NCI-H1694 treated with DMSO at 0.1 percent for 48 hours (cell line): ENCODE data around the gene HDLBP.

Experiments
- DNase-seq: peaks from one replicate; lab custom pipeline; 2025; lab: John Stamatoyannopoulos, UW

Gene HDLBP

GRCh38 chr2:241273210-241274020, 42.1 kb downstream of the HDLBP start:
- no peak for DNase-seq

- peak; percentile 18 for DNase-seq
Observed at GRCh38 chr2:241272303-241273209, 42.9 kb downstream of the HDLBP start.

DNA sequence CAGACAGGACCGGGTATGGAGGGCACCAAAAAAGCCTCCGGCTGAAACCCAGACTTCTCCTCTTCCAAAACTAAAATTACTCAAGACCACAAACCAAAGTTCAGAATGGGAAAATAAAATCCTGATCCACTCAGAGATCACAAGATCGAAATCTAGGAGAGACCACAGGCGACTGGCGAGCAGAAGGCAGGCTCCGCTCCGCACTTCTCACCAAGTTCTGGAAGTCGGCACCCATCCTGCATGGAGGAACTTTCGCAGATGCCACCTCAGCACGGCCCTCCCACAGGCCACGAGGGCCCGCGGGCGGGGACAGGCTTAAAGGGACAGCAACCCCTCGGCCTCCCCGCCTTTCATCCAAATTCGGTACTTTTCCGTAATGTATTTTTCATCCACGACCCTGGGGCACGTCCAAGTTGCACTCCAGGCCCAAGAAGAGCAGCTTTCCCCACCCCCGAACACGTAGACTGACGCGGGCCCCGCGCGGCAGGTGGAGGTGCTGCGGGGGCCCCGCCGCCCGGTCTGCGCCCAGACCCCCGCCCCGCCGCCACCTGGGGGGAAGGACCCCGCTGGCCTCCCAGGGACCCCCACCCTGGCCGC, 43.7 kb downstream of the HDLBP start:
- no peak for DNase-seq

DNA sequence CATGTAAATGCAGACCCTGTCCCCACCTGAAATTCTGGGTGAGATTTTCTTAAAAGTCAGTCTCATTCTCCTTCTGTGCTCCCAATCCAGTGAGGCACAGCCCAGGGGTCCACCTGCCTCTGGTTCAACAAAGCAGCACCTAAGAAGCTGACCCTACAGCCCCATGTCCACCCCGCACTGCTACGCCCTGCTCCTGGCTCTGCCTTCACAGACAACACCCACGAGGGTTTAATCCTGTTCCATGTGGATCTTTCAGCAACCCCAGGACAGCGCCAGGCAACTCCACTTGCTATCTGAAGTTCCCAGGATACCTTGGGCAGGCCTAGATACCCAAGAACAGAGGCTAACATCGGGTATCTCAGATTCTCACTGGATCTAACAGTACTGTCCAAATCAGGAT, 44.9 kb downstream of the HDLBP start:
- no peak for DNase-seq

GRCh38 chr2:241269707-241270520, 45.6 kb downstream of the HDLBP start:
- DNase-seq = no peak

DNA sequence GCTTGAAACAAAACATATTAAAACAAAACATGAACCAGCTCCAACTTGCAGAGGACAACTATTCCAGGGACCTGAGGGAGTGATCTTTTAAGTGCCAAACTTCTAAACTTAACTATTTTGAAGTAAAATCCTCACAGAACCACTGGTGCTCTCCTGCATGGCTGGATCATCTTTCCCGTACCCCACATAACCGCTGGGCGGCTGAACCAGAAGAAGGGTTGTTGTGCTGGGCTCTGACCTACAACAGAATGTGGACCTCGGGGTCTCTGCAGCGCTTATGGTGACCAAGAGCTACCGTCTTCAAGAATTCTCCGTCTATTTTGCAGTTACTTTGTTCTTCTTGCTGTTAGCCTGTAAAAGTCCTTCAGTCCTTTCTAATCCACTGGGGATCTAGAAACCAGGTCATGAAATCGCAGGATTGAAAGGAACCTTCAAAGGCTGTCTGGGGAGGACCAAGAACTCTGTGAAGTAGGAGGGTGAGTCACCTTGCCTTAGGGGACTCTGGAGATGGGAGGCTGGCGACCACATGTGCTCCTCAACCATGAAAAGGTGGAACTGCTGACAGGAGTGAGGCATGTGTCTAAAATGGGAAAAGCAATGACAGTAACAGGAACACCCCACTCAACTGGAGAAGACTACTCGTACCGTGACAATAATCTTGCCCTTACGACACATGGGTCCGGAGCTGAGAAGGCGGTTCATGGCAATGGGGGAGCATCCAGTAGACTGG, 46.6 kb downstream of the HDLBP start:
- DNase-seq = no peak

DNA sequence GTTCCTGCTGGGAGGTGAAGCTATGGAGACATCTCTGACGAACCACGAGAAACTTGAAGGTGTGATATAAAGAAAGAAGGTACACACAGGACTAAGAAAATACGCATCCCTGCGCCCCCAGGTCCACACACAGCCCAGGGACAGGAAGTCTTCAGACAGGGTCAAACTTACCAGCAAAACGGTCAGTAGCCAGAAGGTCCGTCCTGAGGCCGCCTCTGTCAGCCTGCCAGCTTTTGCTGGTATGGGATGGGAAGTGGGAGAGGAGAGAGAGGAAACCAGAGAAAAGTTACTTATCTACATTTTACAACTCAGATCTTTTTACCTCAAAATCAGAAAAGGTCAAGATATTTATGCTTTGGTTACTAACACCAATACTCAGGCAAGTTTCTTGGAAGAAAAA, 47.2 kb downstream of the HDLBP start:
- no peak for DNase-seq

- DNase-seq = no peak
Observed at GRCh38 chr2:241267249-241268067, 48.0 kb downstream of the HDLBP start.

GRCh38 chr2:241265506-241265905, 50.0 kb downstream of the HDLBP start:
- DNase-seq = no peak

GRCh38 chr2:241263061-241263460, 52.4 kb downstream of the HDLBP start:
- no peak for DNase-seq

- no peak for DNase-seq
Observed at GRCh38 chr2:241261628-241262027, 53.8 kb downstream of the HDLBP start.

DNA sequence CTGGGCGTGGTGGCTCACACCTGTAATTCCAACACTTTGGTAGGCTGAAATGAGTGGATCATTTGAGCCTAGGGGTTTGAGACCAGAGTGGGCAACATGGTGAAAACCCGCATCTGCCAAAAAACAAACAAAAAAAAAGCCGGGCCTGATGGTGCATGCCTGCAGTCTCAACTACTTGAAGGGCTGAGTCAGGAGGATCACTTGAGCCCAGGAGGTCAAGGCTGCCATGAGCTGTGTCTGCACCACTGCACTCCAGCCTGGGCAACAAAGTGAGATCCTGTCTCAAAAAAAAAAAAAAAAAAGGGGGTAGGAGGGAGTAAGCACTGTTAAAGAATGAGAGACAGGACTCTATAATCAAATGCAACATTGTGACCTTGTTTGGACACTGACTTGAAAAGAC, 54.6 kb downstream of the HDLBP start:
- no peak for DNase-seq

DNA sequence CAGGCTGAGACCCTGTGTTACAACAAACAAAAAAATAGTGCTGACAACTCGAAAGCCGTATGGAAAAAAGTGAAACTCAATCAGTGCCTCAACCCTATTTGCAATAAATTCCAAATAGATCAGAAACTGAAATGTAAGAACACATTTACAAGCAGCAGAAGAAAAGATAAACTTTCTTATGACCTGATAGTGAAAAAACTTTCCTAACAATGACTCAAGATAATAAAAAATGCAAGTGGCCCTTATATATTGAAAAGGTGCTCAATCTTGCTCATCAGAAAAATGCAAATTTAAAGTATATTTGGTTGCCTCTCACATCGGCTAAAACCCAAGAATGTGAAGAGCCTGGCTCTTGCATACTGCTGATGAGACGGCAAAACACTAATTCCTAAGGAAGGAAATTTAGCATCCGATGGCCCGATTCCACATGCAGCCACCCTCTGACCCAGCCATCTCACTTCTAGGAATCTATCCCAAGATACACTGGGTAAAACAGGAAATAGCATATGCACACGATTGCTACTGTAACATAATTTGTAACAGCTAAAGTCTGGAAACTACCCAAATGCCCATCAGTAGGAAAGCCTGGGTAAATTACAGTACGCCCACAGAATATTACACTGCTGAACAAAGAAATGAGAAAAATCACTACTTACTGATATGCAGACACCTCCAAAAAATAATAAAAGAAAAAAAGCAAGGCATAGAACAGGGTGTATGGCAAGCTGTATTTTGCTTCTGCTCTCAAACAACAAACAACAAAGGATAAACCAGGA, 56.8 kb downstream of the HDLBP start:
- no peak for DNase-seq

DNA sequence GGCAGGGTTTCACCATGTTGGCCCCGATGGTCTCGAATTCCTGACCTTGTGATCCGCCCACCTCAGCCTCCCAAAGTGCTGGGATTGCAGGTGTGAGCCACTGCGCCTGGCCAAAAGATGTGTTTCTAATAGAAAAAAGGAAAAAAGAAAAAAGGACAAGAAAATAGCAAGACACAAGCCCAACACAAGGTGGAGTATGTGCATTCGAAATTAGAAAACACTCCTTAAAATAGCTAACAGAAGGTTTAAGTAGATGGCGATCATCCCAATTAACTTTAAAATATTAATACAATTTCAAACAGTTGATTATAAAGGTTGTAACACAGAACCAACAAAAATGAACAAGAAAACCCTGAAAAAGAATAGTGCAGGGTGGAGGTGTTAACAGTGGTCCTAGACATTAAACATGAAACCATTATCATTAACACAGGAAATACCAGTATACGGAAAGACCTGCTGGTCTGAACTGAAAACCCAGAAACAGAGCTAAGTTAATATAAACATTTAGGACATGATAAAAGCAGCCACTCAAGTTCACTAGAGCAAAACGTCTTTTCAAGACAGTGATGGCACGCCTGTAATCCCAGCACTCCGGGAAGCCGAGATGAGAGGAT, 57.9 kb downstream of the HDLBP start:
- no peak for DNase-seq

DNA sequence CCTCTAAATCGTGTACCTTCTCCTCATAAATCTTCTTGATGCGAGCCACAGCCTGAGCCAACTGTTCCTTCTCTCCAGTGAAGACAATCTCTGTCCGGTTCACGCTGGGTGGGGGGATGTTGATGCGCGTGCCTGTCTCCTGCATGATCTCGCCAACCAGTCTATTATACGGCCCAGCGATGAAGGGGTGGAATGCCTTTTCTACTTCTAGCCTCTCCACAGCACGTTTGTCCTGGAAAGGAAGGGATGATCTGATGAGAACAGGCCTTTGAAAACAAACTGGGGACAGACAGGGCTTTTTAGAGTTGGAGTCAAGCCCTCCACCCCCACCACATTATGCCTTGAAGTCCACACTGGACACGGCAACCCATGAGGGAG, 59.3 kb downstream of the HDLBP start:
- DNase-seq = no peak

DNA sequence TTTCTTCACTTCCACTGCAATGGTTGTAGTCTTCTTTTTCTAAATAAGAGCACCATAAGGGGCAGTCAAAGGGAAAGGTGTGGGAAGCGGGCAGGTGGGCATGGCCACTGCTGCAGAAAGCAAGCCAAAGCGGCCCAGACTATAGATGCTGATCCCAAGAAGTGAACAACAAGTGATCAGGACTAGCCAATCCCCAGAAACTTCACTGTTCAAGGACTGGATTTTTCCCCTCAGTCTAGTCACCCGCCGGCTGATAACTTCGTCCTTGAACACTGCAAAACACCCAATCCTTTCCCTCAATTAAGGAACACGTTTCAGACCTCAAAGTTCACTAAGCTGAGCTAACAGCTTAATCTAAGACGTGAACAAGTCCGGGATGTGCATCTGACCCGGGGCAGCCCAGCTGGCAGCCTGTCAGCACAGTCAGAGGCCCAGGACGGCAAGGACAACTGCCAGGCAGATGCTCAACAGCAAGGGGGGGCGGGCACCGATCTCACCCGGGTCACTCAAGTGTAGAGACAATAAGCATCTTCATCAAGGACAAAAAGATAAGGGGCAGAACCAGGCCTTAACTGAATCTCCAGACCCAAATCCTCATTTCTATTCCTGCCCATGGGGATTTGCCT, 59.8 kb downstream of the HDLBP start:
- DNase-seq = no peak

DNA sequence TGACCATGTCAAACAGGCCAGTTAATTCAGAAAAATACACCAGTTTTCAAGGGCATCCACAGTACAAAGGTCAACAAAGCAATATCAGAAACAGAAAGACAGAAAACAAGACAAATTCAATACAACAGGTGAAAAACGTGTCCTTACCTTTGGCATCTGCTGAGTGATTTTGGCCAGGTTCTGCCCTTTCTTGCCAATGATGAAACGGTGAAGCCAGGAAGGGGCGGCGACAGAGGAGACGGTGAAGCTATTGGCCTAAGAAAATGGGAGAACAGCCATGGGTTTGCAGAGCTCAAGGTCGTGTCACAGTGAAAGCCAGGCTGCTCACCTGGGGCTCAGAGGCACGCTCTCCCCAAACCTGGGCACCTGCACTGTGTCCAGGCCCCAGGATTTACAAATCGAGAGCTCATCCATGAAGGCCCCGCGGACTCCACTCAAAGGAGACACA, 60.5 kb downstream of the HDLBP start:
- DNase-seq = no peak

GRCh38 chr2:241252778-241253475, 62.5 kb downstream of the HDLBP start:
- no peak for DNase-seq
